GM21423 (cell line): Measurements from ENCODE around the gene SPG11.
"Not testable (repeated sequence)": the region's sequence is repeated elsewhere in the genome, so short reads cannot be mapped to it uniquely, and the experiment has no call there.

Experiments used
- ATAC-seq: cut with Tn5 transposase; IDR thresholded peaks from one replicate; pipeline ENCODE4 v1.9.1; 2021; ENCODE audit warnings: mild to moderate bottlenecking, moderate library complexity; ENCODE audit not compliant: unreplicated experiment

Gene SPG11, protein sequence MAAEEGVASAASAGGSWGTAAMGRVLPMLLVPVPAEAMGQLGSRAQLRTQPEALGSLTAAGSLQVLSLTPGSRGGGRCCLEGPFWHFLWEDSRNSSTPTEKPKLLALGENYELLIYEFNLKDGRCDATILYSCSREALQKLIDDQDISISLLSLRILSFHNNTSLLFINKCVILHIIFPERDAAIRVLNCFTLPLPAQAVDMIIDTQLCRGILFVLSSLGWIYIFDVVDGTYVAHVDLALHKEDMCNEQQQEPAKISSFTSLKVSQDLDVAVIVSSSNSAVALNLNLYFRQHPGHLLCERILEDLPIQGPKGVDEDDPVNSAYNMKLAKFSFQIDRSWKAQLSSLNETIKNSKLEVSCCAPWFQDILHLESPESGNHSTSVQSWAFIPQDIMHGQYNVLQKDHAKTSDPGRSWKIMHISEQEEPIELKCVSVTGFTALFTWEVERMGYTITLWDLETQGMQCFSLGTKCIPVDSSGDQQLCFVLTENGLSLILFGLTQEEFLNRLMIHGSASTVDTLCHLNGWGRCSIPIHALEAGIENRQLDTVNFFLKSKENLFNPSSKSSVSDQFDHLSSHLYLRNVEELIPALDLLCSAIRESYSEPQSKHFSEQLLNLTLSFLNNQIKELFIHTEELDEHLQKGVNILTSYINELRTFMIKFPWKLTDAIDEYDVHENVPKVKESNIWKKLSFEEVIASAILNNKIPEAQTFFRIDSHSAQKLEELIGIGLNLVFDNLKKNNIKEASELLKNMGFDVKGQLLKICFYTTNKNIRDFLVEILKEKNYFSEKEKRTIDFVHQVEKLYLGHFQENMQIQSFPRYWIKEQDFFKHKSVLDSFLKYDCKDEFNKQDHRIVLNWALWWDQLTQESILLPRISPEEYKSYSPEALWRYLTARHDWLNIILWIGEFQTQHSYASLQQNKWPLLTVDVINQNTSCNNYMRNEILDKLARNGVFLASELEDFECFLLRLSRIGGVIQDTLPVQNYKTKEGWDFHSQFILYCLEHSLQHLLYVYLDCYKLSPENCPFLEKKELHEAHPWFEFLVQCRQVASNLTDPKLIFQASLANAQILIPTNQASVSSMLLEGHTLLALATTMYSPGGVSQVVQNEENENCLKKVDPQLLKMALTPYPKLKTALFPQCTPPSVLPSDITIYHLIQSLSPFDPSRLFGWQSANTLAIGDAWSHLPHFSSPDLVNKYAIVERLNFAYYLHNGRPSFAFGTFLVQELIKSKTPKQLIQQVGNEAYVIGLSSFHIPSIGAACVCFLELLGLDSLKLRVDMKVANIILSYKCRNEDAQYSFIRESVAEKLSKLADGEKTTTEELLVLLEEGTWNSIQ (N-terminal part only)

DNA sequence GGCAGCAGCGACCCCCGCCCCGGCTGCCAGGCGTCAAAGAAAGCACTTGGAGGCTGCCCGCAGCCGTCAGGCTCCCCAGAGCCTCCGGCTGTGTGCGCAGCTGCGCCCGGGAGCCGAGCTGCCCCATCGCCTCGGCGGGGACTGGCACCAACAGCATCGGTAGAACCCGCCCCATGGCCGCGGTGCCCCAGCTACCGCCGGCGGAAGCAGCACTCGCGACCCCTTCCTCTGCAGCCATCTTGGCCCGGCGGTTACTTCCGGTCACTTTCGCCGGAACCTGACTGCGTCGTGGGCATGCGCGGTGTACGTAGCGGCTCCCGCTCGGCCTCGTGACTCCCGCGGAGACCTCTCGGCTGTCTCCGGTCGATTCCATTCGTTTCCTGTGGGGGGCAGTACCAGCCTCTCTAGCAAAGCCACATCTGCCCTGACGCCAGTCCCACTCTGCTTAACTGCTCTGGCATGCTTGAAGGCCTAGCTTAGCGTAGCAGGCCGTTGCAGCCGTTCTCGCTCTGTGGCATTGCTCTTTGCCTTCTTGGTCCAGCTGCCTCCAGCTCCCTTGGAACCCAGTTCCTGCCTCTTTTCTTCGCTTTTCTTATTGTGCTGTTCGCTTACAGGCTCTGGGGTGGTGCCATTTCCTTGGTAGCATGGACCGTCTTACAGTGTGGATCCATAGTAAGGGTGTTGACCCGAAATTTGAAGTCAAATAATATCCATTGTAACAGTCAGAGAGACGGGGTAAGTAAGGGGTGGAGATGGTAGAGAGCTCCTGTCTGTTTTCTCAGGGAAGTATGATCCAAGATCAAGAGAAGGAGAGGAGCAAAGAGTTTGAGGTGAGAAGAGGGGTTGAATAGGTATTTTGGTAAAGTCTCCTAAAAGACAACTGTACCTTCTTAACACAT, at the start of gene SPG11:
Gene SPG11, minus strand, starts transcription at position 253 of the 899 bp plus-strand sequence. Its CDS starts 15 bp downstream, at position 238.
- peak; percentile 74 for ATAC-seq

DNA sequence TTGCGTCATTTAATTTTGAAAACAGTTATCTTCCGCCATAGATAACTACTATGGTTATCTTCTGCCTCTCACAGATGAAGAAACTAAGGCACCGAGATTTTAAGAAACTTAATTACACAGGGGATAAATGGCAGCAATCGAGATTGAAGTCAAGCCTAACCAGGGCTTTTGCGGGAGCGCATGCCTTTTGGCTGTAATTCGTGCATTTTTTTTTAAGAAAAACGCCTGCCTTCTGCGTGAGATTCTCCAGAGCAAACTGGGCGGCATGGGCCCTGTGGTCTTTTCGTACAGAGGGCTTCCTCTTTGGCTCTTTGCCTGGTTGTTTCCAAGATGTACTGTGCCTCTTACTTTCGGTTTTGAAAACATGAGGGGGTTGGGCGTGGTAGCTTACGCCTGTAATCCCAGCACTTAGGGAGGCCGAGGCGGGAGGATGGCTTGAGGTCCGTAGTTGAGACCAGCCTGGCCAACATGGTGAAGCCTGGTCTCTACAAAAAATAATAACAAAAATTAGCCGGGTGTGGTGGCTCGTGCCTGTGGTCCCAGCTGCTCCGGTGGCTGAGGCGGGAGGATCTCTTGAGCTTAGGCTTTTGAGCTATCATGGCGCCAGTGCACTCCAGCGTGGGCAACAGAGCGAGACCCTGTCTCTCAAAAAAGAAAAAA, 49.0 kb upstream of the SPG11 start:
- ATAC-seq, result no peak

DNA sequence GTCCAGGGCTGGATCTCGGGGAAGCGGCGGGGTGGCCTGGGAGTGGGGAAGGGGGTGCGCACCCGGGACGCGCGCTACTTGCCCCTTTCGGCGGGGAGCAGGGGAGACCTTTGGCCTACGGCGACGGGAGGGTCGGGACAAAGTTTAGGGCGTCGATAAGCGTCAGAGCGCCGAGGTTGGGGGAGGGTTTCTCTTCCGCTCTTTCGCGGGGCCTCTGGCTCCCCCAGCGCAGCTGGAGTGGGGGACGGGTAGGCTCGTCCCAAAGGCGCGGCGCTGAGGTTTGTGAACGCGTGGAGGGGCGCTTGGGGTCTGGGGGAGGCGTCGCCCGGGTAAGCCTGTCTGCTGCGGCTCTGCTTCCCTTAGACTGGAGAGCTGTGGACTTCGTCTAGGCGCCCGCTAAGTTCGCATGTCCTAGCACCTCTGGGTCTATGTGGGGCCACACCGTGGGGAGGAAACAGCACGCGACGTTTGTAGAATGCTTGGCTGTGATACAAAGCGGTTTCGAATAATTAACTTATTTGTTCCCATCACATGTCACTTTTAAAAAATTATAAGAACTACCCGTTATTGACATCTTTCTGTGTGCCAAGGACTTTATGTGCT, 48.4 kb upstream of the SPG11 start:
- ATAC-seq, result peak; percentile 10

DNA sequence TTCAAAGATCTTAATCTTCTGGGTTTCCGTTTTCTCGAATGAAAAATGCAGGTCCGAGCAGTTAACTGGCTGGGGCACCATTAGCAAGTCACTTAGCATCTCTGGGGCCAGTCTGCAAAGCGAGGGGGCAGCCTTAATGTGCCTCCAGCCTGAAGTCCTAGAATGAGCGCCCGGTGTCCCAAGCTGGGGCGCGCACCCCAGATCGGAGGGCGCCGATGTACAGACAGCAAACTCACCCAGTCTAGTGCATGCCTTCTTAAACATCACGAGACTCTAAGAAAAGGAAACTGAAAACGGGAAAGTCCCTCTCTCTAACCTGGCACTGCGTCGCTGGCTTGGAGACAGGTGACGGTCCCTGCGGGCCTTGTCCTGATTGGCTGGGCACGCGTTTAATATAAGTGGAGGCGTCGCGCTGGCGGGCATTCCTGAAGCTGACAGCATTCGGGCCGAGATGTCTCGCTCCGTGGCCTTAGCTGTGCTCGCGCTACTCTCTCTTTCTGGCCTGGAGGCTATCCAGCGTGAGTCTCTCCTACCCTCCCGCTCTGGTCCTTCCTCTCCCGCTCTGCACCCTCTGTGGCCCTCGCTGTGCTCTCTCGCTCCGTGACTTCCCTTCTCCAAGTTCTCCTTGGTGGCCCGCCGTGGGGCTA, 47.8 kb upstream of the SPG11 start, which contains the start of the genes B2M and PATL2:
Gene B2M, plus strand, starts transcription at position 422 of the 647 bp plus-strand sequence. Its CDS starts 30 bp downstream, at position 452.
Gene PATL2, minus strand, starts transcription at position 228 of the 647 bp plus-strand sequence. CDS start 34,833 bp downstream, outside the sequence.
- ATAC-seq, result peak; percentile 84

DNA sequence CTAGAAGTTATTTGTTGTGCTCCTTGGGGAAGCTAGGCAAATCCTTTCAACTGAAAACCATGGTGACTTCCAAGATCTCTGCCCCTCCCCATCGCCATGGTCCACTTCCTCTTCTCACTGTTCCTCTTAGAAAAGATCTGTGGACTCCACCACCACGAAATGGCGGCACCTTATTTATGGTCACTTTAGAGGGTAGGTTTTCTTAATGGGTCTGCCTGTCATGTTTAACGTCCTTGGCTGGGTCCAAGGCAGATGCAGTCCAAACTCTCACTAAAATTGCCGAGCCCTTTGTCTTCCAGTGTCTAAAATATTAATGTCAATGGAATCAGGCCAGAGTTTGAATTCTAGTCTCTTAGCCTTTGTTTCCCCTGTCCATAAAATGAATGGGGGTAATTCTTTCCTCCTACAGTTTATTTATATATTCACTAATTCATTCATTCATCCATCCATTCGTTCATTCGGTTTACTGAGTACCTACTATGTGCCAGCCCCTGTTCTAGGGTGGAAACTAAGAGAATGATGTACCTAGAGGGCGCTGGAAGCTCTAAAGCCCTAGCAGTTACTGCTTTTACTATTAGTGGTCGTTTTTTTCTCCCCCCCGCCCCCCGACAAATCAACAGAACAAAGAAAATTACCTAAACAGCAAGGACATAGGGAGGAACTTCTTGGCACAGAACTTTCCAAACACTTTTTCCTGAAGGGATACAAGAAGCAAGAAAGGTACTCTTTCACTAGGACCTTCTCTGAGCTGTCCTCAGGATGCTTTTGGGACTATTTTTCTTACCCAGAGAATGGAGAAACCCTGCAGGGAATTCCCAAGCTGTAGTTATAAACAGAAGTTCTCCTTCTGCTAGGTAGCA, 47.0 kb upstream of the SPG11 start:
- ATAC-seq, result no peak

DNA sequence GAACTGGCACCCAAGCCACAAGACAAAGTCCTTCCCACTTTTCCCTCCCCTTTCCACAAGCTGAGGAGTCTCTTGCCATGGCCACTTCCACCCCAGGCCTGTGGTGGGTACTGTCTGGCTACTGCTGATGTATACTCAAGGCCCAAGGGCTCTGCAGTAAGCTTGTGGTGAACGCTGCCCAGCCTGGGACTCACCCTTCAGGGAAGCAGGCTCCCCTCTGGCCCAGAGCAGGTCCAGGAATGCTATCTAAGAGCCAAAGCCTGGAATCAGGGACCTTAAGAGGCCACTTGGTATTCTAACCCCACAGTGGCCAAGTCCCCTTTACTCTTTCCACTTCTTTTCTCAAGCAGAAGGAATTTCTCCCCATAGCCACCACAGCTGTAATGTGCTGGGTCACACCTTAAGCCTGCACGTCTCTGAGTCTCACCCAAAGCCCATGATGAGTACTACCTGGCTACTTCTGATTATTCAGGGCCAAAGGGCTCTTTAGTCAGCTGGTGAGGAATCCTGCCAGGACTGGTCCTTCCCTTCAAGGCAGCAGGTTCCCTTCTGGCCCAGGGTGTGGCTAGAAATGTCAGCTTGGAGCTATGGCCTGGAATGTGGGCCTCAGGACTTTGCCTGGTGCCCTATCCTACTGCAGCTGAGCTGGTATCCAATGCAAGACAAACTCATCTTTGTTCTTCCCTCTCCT, 43.6 kb upstream of the SPG11 start:
- no peak for ATAC-seq

DNA sequence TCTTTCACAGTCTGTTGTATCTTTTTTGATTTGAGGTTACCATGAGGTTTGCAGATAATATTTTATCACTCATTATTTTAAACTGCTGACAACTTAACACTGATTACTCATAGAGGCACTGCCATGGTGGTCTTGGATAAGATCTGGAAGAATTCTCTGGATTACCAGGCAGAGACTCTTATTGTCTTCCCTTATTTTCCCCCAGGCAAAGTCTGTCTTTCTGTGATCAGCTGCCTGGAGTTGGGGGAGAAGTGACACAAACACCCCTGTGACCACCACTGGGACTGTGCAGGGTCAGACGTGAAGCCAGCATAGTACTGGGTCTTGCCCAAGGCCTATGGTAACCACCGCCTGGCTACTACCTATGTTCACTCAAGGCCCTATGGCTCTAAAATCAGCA, 42.9 kb upstream of the SPG11 start:
- no peak for ATAC-seq

DNA sequence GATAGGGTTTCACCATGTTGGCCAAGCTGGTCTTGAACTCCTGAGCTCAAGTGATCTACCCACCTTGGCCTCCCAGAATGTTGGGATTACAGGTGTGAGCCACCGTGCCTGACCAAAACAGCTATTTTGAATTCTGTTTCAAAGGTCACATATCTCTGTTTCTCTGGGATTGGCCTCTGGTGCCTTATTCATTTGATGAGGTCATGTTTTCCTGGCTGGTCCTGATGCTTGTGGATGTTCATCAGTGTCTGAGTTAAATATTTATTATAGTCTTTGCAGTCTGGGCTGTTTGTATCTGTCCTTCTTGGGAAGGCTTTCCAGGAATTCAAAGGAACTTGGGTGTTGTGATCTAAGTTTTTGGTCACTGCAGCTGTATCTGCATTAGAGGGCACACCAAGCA, 42.5 kb upstream of the SPG11 start:
- no peak for ATAC-seq

DNA sequence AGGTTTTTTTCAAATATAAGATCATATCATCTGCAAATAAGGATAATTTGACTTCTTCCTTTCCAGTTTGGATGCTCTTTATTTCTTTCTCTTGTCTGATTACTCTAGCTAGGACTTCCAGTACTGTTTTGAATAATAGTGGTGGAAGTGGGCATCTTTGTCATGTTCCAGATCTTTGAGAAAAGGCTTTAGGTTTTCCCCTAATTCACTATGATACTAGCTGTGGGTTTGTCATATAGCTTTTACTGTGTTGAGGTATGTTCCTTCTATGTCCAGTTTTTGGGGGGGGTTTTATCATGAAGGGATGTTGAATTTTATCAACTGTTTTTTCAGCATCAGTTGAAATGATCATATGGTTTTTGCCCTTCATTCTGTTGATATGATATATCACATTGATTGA, 37.2 kb upstream of the SPG11 start:
- ATAC-seq, result not testable (repeated sequence)

DNA sequence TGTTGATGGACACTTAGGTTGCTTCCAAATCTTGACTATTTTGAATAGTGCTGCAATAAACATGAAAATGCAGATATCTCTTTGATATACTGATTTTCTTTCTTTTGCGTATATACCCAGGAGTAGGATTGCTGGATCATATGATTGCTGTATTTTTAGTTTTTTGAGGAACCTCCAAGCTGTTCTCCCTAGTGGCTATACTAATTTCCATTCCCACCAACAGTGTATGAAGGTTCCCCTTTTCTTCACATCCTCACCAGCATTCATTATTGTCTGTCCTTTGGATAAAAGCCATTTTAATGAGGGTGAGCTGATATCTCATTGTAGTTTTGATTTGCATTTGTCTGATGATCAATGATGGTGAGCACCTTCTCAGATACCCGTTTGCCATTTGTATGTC, 35.2 kb upstream of the SPG11 start:
- ATAC-seq, result no peak

DNA sequence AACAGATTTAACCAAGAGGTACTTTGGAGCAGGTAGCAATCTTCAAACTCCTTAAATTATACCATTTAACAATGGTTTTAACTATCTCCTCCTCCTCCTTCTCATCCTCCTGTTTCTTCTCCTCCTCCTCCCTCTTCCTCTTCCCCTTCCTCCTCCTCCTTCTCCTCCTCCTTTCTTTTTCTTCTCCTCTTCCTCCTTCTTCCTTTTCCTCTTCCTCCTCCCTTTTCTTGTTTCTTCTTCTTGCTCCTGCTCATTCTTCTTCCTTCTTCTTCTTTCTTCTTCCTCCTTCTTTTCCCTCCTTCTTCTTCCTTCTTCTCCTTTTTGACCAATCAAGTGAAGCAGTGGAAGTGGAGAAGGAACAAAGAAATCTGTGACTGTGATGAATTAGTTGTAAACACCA, 33.6 kb upstream of the SPG11 start:
- ATAC-seq, result no peak

DNA sequence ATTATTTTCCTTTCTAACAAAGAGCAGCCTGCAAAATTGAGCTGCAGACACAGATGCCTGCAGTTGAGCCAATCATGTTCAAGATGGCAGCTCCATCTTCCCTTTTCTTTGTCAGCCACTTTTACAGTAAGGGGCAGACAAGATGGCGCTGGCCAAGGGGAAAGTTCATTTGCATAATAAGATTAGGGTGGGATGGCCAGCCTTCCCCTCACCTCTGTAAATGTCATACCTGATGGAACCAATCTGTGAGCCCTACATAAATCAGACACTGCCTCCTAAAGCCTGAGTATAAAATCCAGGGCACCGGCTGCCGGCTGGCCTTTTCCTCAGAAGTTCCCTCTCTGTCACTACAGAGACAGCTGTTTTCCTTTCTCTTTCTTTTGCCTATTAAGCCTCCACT, 31.8 kb upstream of the SPG11 start:
- no peak for ATAC-seq

DNA sequence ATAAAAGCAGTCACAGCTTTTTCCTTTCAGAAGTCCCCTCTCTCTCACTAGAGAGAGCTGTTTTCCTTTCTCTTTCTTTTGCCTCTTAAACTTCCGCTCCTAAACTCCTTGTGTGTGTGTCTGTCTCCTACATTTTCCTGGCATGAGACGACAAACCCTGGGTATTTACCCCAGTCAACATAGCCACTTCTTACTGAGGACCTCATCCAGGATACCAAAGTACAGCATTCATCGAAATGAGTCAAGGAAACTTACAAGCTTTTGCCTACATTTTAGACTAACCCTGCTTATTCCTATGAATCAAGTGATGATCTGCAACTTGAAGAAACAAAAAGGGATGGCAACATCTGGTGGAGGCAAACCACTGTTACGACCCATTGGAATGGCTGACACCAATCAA, 31.0 kb upstream of the SPG11 start:
- no peak for ATAC-seq

DNA sequence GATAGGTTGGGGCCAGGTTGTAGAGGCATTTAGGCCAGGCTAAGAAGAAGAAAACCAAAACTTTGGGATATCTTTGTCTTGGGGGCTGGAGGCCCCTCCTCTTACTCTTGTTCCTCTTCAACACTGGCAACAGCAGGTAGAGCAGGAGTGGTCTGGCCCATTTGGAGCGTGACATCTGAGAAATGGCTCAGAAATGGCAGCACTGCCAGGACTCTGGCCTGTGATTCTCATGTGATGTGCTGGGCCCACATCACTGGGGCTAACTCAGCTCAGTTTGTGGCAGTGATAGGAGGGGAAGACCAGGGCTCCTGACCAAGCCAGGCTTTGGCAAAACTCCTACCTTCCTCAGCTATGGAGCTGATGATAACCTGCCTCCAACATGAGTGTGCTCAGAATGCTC, 29.2 kb upstream of the SPG11 start:
- ATAC-seq, result no peak

DNA sequence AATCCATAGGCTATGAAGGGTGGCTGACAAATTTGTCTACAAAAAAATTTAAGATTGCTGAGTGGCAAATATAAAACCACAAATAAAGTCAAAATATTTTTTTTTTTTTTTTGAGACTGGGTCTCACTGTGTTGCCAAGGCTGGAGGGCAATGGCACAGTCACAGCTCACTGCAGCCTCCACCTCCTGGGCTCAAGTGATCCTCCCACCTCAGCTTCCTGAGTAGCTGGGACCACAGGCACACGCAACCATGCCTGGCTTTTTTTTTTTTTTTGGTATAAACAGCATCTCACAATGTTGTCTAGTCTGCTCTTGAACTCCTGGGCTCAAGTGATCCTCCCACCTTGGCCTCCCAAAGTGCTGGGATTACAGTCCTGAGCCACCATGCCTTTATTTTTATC, 26.8 kb upstream of the SPG11 start:
- ATAC-seq, result not testable (repeated sequence)

DNA sequence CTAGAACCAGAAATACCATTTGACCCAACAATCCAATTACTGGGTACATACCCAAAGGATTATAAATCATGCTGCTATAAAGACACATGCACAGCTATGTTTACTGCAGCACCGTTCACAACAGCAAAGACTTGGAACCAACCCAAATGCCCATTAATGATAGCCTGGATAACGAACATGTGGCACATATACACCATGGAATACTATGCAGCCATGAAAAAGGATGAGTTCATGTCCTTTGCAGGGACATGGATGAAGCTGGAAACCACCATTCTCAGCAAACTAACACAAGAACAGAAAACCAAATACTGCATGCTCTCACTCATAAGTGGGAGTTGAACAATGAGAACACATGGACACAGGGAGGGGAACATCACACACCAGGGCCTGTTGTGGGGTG, 25.9 kb upstream of the SPG11 start:
- ATAC-seq, result not testable (repeated sequence)
